DOHH2 (cell line): ENCODE measurements around the gene S100A10.

Source experiments
- H3F3A ChIP-seq: fragments of 200-600 bp; sonication (generic), shearing (Covaris generic); 2 replicates; pipeline ENCODE4 v1.6.0; 2016; ENCODE audit warnings: antibody characterized with exemption, mild to moderate bottlenecking; ENCODE audit not compliant: control insufficient read depth, insufficient read depth
- H3K27ac ChIP-seq: fragments of 200-600 bp; sonication (generic); 2 replicates; pipeline ENCODE4 v1.5.1; 2014; ENCODE audit warnings: low read depth, mild to moderate bottlenecking, low read length, moderate library complexity
- H3K27me3 ChIP-seq: fragments of 200-600 bp; sonication (generic); 2 replicates; pipeline ENCODE4 v1.6.1; 2014; ENCODE audit warnings: mild to moderate bottlenecking, low read length, mixed read lengths; ENCODE audit not compliant: control insufficient read depth
- H3K36me3 ChIP-seq: fragments of 200-600 bp; sonication (generic); 2 replicates; pipeline ENCODE4 v1.6.1; 2014; ENCODE audit warnings: mild to moderate bottlenecking, low read length, moderate library complexity, mixed read lengths; ENCODE audit not compliant: control insufficient read depth
- H3K4me1 ChIP-seq: fragments of 200-600 bp; sonication (generic); 2 replicates; pipeline ENCODE4 v1.6.1; 2014; ENCODE audit warnings: mild to moderate bottlenecking, low read length, mixed read lengths; ENCODE audit not compliant: control insufficient read depth
- H3K4me2 ChIP-seq: fragments of 200-600 bp; sonication (generic); 2 replicates; pipeline ENCODE4 v1.6.0; 2014; ENCODE audit warnings: mild to moderate bottlenecking, low read length, moderate library complexity
- H3K4me3 ChIP-seq: fragments of 200-600 bp; sonication (generic); 2 replicates; pipeline ENCODE4 v1.5.1; 2014; ENCODE audit warnings: mild to moderate bottlenecking, low read length, mixed read lengths
- H3K79me2 ChIP-seq: fragments of 200-600 bp; sonication (generic); 2 replicates; pipeline ENCODE4 v1.6.1; 2014; ENCODE audit warnings: mild to moderate bottlenecking, low read length, mixed read lengths; ENCODE audit not compliant: control insufficient read depth
- H3K9me2 ChIP-seq: fragments of 200-600 bp; sonication (generic); replicated peaks from 2 replicates; pipeline ENCODE4 v1.6.1; 2014; ENCODE audit warnings: mild to moderate bottlenecking, low read length, mixed read lengths; ENCODE audit not compliant: control insufficient read depth
- H3K9me3 ChIP-seq: fragments of 200-600 bp; sonication (generic); 2 replicates; pipeline ENCODE4 v1.6.1; 2014; ENCODE audit warnings: antibody characterized with exemption, low read length, mixed read lengths; ENCODE audit not compliant: control insufficient read depth, insufficient read depth
- H4K20me1 ChIP-seq: fragments of 200-600 bp; sonication (generic); 2 replicates; pipeline ENCODE4 v1.6.0; 2014; ENCODE audit warnings: low read depth, mild to moderate bottlenecking, antibody characterized with exemption, low read length, moderate library complexity; ENCODE audit not compliant: control insufficient read depth, insufficient read depth
- CTCF ChIP-seq: fragments of 200-600 bp; sonication (generic); IDR thresholded peaks from one replicate; pipeline ENCODE4 v1.5.1; 2014; ENCODE audit warnings: antibody characterized with exemption, mild to moderate bottlenecking, low read depth, low read length; ENCODE audit not compliant: poor library complexity, severe bottlenecking
- EZH2phosphoT487 ChIP-seq: fragments of 200-600 bp; sonication (generic); IDR thresholded peaks from 2 replicates; pipeline ENCODE4 v1.6.1; 2017; ENCODE audit warnings: borderline replicate concordance, mild to moderate bottlenecking, antibody characterized with exemption, low read length, moderate library complexity, mixed read lengths

The S100A10 gene

GRCh38 chr1:151953409-151954094 lies 40.1 kb downstream of the S100A10 start:
- Histone ChIP-seq H3K4me2 (peak overlapping the region; percentile 68), H3K27me3 (no peaks in the 10 kb centered on the region), H3F3A (peaks cover 7% of the 10 kb centered on the region), H3K4me1 (peaks cover 78% of the 10 kb centered on the region), H3K79me2 (peaks cover 12% of the 10 kb centered on the region), H4K20me1 (no peaks in the 10 kb centered on the region), H3K9me3 (no peaks in the 10 kb centered on the region), H3K4me3 (peak overlapping the region; percentile 67), H3K27ac (peak overlapping the region; percentile 92), H3K9me2 (no peaks in the 10 kb centered on the region), H3K36me3 (no peaks in the 10 kb centered on the region)
- TF ChIP-seq CTCF (no peak), EZH2phosphoT487 (no peak)

- Histone ChIP-seq H3K4me2 (peak overlapping the region; percentile 68), H3K27me3 (no peaks in the 10 kb centered on the region), H3K9me3 (no peaks in the 10 kb centered on the region), H3K4me3 (peak overlapping the region; percentile 67), H3K36me3 (no peaks in the 10 kb centered on the region), H4K20me1 (no peaks in the 10 kb centered on the region), H3K79me2 (peaks cover 12% of the 10 kb centered on the region), H3K4me1 (peaks cover 78% of the 10 kb centered on the region), H3K27ac (peak overlapping the region; percentile 92), H3F3A (peaks cover 7% of the 10 kb centered on the region), H3K9me2 (no peaks in the 10 kb centered on the region)
- TF ChIP-seq EZH2phosphoT487 (no peak), CTCF (no peak)
Observed at GRCh38 chr1:151952811-151953210, 40.8 kb downstream of the S100A10 start.

- Histone ChIP-seq H3K36me3 (no peaks in the 10 kb centered on the region), H3F3A (peaks cover 5% of the 10 kb centered on the region), H3K9me3 (no peaks in the 10 kb centered on the region), H3K4me3 (no peak overlapping the region), H3K79me2 (peaks cover 5% of the 10 kb centered on the region), H3K4me2 (no peak overlapping the region), H3K9me2 (no peaks in the 10 kb centered on the region), H3K27ac (no peak overlapping the region), H3K4me1 (peaks cover 79% of the 10 kb centered on the region), H4K20me1 (no peaks in the 10 kb centered on the region), H3K27me3 (no peaks in the 10 kb centered on the region)
- no peak for TF ChIP-seq CTCF
- TF ChIP-seq EZH2phosphoT487 = no peak
Observed at GRCh38 chr1:151949371-151950193, 44.1 kb downstream of the S100A10 start.
